SW480 (cell line): Measurements from ENCODE around the gene TSPAN11.
A peak's percentile ranks its signal among the peaks of the same experiment; 100 is the strongest.

Experiments used
- DNase-seq: peaks from one replicate; pipeline ENCODE4 v3.0.0-alpha.2; 2016; ENCODE audit warnings: low spot score

TSPAN11 gene

DNA sequence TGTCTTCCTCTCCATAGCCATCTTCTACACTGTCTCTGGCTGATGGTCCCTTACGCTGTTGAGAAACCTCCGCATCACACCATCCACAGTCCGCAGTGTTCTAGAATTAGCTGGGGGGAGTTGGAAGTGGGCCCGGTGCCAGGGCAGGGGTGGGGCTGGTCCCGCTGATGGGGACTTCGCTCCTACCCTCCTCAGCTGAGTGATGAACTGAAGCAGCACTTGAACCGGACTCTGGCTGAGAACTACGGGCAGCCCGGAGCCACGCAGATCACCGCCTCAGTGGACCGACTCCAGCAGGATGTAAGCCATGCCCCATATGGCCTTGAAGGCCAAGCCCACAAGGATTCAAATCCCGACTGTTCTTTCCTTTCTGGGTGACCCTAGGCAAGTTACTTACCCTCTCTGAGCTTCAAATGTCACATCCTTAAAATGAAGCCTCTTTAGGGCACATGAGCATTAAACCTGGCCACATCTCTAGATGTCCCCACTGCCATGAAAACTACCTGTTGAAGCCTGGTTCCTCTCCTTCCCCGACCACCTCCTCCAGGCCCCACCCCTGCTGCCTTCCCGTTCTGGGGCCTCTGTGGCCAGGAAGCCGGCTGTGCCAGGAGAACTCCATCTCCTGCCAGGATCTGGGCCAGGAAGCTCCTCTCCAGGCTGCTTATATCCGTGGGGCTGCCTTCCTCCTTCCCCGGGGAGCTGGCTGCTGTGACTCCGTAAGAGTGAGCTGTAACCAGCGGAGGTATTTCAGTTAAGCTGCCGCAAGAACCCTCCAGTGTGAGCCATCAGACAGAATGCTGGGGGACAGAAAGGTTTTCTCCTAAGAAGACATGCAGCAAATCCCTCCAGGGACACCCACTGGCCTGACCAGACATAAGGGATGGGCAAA is 53.1 kb downstream of the TSPAN11 start:
- DNase-seq = no peak

DNA sequence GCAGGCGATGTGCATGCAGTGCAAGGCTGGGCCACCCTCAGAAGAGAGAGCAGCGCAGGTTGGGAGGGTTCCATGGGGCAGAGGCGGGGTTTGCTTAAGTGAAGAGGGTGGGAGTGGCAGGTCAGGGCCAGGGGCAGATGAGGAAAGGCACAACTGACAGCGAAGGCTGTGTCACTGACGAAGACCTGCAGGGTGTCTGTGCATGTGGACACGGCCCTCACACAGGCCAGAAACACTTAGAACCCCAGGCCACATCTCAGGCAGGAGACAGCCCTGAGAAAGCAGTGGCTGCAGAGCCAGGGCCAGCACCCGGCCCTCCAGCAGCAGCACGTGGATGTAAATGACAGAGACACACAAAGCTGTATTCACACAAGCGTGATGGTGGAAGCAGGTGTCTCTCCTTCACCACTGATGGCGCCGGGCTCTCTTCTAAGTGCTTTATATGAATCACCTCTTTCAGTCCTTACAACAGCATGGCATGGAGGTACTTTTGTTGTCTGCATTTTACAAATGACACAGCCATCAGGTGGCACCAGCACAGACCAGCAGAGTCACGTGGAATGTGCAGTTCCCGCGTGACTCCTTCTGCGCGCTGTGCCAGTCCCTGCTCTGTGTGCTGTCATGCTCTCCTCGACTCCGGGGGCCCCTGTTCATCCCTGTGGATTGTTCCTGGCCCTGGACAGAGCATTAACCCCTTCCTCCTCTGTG is 54.6 kb downstream of the TSPAN11 start:
- DNase-seq = peak; percentile 41

DNA sequence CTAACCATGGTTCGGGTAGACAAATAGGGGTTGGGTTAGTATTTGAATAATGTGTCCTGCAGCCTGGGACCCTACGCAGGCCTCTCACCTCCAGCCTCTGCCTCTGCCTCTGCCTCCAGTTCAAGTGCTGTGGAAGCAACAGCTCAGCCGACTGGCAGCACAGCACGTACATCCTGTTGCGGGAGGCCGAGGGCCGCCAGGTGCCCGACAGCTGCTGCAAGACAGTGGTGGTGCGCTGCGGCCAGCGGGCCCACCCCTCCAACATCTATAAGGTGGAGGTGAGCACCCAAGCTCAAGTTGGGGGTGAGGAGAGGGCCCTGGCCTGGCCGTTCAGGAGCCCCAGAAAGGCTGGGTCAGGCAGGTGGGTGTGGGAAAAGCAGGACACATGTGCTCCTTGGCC is 55.9 kb downstream of the TSPAN11 start:
- no peak for DNase-seq

DNA sequence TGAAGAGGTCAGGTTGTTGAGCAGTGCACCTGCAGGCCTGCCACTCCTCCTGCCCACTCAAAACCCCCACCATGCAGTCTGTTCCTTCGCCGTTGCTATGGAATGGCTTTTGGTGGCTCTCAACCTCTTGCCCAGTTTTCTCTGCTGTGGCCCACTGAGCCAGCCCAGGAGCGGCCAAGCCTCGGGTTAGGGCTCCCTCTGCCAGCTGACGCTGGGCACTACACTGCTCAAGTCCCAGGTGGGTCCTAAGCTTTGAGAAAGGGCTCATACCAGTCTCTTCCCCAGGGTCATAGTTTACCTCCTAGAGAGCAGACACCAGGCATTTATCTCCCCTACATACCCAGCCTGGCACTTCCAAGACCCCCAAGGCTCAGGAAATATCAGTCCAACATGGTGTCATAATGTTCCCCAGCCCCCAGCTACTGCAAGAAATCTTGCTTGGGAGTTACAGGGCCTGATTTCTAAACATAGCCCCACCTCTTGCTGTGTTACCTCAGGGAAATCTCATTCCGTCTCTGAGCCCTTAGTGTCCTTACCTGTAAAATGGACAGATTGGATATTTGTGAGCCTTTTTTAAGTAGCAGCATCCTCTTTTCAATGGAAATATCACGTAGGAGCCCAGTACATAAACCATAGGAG is 59.4 kb downstream of the TSPAN11 start:
- DNase-seq = peak; percentile 42

DNA sequence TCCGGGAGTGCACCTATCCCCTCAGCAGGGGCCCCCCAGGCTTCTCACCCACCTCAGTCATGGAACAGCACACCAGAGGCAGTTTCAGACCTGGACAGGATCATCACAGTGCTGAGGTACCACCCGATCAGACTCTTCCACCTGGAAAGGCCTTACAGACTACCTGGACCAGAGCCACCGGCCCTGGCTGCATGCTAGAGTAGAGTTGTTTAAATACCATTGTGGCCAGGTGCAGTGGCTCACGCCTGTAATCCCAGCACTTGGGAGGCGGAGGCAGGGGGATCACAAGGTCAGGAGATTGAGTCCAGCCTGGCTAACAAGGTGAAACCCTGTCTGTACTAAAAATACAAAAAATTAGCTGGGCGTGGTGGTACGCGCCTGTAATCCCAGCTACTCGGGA is 61.5 kb downstream of the TSPAN11 start:
- DNase-seq = no peak

DNA sequence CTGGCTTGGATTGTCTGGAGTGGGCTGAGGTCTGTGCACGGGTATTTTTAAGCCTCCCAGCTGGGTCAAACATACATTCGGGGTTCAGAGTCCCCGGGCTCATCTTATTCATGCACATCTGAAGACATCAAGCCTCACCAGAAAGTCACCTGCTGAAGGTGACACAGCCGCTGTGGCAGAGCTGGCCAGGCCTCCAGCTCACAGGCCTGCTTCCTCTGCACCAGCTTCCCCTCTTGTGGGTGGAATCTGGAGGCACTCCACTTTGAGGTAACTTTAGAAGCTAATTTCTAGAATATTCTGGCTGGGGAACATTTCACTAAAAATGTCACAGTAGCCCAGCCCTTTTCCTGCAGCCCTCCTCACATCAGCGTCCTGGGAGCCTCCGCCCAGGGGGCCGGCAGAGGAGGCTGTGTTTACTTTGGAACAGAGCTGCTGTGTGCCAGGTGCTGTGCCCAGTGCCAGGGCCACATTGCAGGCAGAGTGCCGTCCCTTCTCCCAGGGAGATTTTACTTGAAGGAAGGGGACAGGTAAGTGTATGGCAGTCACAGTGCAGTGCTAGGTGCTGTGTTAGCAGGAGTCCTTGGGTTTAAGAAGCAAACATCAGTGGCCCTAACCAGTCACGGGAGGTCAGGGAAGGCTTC is 62.2 kb downstream of the TSPAN11 start:
- DNase-seq = no peak

DNA sequence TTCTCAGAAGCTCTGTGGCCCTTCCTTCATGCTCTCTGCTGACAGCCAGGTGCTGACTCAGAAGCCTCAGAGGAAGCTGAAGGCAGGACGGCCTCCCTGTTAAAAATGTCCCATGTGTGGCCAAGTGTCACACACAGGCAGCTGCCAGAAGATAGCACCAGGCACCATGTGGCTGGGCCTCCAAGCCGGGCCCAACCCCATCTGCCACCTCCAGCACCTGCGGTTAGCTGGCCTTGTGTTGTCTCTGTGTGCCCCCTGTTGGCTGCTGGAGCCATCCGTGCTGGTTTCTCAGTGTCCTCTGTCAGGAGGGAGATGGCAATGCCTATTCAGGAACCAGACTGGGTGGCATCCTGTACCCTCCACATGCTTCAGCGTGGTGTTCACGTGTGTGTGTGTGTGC is 63.2 kb downstream of the TSPAN11 start:
- peak; percentile 87 for DNase-seq

DNA sequence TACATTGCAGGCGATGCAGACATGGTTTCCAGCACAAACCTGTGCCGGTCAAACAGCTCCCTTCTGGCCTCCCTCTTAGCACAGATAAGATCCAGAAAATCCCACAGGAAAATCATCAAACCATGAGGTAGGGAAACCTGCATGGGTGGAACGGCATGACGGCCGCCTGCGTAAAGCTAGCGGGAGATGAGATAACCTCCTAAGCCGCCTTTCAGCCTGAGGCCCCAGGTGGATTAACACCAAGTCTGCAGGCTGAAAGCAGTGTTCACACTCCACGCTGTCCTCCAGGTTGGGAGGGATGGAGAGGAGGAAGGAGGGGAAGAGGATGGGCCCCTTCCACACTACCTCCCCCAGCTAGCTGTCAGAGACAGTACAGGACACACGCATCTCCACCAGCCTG is 63.8 kb downstream of the TSPAN11 start:
- no peak for DNase-seq

DNA sequence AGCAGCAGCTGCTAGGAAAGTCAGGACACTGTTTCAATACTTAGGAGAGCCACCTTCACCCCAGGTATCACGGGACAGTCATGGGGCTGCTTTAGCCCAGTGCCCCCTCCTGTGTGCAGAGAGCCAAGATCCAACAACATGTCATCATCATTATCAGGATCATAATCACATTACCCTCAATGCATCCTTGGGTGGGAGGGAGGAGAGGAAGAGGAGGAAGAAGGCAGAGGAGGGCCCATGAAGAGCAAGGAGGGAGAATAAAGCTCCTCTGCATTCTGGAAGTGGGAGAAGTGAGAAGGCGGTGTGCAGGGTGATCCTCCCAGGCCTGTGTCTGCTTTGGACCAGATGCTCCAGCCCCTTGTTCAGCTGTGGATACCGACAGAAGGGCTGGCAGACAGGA is 64.2 kb downstream of the TSPAN11 start:
- DNase-seq = no peak

DNA sequence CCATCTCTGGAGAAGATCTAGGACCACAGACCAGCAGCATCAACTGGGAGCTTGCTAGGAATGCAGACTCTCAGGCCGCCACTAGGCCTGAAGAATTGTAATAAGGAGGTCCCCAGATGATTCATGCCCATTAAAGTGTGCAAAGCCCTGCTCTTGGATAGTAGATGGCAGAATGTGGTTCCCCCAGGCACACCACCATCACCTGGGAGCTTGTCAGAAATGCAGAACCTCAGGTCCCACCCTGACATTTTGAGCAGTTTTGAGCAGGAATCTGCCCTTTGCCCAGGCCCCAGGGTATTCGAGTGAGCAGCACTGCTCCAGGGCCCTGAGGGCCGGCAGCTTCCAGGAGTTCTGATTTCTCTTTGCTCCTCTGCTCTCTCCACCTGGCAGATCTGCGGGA is 64.9 kb downstream of the TSPAN11 start:
- DNase-seq = no peak

DNA sequence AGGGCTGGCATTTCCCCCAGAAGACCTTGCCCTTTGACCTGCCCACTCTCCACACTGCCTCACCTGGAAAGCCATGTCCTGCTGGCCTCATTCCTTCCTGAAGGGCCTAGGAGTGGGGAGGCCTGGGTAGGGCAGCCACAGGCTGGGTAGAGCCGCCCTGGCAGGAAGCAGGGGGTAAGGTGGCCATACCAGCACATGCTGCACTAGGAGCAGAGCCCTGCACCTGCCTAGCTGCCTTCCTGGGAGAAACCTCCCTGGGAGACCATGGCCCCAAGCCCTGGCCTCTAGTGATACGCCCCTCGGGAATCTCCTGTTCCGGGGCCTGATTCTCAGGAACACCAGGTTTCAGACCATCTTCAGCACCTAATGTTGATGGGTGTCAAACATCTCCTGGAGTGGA is 65.8 kb downstream of the TSPAN11 start:
- no peak for DNase-seq

DNA sequence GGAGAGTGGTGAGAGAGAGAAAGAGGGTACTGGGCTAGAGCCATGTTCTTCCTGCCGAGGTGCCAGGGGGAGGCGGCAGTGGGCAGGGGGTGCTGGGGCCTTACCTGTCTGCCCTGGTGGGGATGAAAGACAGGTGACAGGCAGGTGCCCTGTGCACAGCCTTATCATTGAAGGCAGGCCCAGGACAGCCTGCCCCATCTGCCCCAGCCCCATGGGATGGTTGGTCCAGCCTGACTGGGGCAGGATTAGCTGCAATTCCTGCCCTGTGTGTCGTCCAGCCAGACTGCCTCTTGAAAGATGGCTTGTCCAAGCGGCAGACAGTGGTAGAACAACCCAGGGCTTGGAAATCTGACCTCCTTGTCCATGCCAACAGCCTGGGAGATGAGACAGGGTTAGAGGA is 67.2 kb downstream of the TSPAN11 start:
- DNase-seq = no peak

DNA sequence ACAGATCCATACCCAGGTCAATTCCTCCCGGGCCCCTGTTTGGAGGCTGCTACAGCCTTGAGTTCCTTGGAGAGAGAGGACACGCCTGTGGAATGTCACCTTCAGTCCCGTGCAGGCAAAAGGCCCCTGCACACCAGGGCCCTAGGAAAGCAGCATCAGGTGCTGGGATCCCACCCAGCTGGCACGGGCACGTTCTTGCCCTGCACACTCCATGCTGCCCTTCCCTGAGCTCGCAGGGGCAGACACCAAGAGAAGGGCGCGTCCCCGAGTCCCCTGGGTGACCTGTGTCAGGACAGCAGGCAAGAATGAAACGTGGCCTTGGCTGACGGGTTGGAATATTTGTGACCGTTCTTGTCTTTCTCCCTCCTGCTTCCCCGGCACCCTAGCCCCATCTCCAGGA is 67.7 kb downstream of the TSPAN11 start:
- no peak for DNase-seq

DNA sequence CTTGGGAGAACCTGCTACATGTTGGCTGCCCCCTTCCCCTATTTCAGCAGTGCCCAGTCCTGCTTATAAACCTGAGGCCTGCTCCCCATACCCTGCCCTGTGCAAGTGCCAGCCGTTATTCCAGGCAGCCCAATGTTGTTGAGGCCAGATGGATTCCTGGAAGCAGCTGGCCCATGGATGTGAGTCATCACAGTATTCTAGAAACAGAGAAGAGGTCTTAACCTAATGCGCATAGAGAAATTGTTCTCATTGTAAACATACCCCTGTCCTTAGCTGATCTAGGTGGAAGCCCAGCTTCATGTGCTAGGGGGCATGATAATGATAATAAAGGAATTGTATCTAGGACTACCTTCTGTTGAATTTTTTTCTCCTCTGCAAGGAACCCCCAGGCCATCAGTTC is 69.7 kb downstream of the TSPAN11 start:
- no peak for DNase-seq

DNA sequence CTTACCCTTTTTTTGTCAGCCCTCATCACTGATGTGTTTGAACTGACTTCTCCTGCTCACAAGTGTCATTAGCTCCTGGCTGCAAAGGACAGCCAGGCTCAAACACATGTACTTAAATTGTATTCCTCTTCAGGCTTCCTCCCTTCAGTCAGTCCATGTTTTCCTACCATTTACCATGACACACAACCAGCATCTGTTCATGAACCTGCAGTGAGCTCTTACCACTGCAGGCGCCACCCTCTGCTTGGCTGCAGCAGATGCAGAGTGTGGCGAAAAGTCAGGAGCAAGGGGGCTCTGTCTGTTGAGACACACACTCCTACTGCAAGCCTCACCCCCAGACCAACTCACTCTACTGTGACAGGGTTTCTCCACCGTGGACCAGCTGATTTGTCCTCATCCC is 70.2 kb downstream of the TSPAN11 start:
- no peak for DNase-seq

DNA sequence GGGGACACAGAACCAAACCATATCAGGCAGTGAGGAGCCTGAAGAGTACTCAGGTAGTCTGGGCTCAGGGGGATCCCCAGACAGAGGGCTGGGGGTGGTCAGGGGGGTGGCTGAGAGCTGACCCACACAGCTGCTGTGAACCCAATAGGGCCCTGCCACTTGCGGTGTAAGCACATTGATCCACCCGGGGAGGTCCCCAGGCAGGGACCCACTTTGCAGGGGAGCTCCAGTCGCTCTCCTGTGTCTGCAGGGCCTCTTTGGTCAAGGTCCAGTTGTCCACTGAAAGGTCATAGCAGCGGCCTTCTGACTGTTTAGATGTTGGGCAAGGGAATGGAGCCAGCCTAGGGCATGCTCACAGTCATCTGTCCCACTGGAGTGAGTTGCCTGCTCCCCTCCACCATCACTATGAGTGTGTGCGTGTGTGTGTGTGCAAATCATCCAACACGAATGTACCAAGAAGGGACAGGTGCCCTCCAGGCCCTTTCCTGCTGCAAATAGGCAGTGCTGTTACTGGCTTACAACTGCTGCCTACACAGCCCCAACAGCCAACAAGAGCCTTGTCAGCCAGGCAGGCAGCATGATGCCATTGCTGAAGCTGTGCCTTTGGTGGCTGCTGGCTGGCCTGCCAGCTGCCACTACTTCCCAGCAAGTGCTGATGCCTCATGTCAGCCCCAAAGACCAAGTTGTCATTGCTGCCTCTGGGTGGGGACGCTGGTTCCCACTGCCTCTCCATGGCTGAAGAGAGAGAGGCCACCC is 71.3 kb downstream of the TSPAN11 start:
- DNase-seq = no peak

DNA sequence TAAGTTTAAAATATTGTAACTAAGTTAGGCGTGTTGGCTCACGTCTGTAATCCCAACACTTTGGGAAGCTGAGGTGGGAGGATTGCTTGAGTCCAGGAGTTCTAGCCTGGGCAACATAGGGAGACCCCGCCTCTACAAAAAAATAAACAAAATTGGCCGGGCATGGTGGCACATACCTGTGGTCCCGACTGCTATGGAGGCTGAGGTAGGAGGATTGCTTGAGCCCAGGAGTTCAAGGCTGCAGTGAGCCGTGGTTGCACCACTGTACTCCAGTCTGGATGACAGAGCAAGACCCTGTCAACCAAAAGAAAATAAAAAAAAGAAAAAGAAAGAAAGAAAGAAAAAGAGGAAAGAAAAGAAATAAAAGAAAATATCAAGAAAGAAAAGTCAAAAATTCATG is 72.5 kb downstream of the TSPAN11 start:
- DNase-seq = no peak

DNA sequence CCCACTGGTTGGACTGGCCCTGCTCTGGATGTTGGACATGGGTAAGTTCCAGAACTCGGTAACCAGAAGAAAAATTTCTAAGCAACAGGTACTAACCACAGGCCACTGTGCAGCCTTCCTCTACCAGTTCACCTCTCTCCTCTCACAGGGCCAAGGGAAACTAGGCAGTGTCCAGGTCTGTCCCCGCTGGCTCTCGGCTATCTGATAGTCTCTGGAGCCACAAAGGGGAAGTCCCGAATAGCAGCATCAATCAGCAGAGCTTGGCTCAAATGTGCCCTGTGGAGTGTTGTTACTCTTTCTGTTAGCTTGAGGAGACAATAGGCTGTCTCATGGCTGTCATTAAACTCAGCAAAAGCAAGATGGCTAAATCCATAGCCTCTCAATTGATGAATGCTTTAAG is 73.2 kb downstream of the TSPAN11 start:
- no peak for DNase-seq

DNA sequence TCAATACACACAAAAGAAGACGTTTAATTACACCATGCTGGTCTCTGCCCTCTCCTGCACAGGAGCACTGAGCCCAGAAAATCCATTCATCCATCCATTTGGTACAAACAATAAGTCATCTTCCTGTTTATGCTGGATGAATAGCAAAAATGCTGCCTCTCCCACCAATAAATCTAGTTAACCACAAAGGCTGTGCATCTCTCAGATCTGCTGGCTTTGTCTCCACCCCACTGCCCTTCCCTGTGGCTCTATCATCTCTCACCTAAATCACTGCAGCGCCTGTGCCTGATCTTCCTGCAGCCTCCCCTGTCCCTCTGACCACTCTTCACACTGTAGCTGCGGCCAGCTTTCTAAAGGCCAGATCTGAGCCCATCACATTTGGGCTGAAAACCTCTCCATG is 74.2 kb downstream of the TSPAN11 start:
- peak; percentile 91 for DNase-seq

DNA sequence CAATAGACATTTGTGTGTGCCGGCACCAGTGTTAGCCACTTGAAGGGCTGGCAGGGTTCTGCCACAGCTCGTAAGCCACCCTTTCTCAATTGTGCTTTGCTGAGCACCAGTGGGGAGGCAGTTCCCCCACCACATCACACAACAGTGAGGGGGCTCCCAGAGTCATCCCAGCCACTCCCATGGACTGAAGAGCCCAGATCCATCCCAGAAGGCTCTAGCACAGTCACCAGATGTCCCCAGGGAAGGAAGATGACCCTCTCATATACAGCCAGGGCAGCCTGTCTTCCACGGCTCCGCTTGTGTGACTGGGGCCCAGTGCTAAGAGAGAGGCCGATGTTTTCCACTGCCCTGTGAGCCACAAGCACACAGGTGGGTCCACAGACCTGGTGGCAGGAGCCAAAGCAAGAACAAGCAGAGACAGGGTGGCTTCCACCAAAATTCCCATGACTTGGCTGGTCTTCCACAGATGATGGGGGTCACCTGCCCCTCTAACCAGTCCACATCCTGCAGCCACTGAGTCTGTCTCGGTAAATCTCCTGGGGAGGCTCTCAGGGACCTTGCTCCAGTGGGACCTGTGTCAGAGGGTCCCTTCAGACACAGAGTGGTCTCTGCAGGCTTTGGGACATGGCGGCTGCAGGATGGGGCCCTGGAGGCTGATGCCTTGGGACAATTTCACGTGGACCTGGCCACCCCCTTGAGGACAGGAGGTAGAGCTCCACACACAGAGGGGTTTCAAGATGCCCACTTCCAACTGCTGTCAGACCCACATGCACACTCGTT is 75.2 kb downstream of the TSPAN11 start:
- DNase-seq = no peak

DNA sequence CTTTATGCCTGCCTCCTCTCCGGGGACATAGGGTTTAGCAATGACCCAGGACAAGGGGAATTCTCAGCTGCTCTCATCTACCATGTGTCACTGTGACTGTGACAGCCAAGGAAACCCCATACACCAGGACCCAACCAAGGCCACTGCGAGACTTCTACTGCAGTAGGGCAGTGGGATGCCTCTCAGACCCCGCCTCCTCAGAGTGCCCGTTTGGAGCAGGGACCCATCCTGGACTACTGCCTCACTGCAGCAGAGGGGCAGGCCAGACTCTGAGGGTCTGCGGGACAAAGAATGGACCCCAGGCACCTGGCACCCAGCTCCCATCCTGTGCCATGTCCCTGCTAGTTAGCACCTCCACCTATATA is 75.8 kb downstream of the TSPAN11 start:
- DNase-seq = no peak
